HepG2 (cell line): ENCODE data around the gene RNF6. TPM values are rescaled to one million over a fixed set of nuclear protein-coding genes. Genes with fewer than 3 reads are reported as not detected.

Source experiments
- AKAP8 ChIP-seq: sonication (generic); formaldehyde crosslinking; IDR thresholded peaks from 2 replicates; pipeline ENCODE4 v1.5.1; 2020; ENCODE audit warnings: mild to moderate bottlenecking, missing genetic modification reagents
- FOXM1 ChIP-seq: sonication (generic); formaldehyde crosslinking; IDR thresholded peaks from 2 replicates; pipeline ENCODE4 v1.5.0; 2020; ENCODE audit warnings: missing genetic modification reagents
- RFX5 ChIP-seq: IDR thresholded peaks from 2 replicates; pipeline ENCODE4 v1.6.1; 2011; ENCODE audit warnings: low read depth, low read length, improper control_type of control experiment
- USF2 ChIP-seq, 2 experiments: sonication (generic) in 1 of 2; formaldehyde crosslinking in 1 of 2; IDR thresholded peaks; 2 replicates each; pipeline versions ENCODE4 v1.5.1 to v1.6.1; 2011 to 2020; ENCODE audit warnings: borderline replicate concordance in 1 of 2, low read depth in 1 of 2, low read length in 1 of 2, mild to moderate bottlenecking in 1 of 2, missing genetic modification reagents in 1 of 2, moderate library complexity in 1 of 2
- ZMYM3 ChIP-seq: sonication (generic); formaldehyde crosslinking; IDR thresholded peaks from 2 replicates; pipeline ENCODE4 v1.5.1; 2020; ENCODE audit warnings: mild to moderate bottlenecking, missing genetic modification reagents
- ZNF276 ChIP-seq: sonication (generic); formaldehyde crosslinking; IDR thresholded peaks from 2 replicates; pipeline ENCODE4 v1.4.0; 2020; ENCODE audit warnings: mild to moderate bottlenecking, low read depth, missing genetic modification reagents
- ZNF414 ChIP-seq: sonication (generic); formaldehyde crosslinking; IDR thresholded peaks from 2 replicates; pipeline ENCODE4 v1.5.0; 2020; ENCODE audit warnings: missing genetic modification reagents
- polyA plus RNA-seq, 8 experiments: library from polyadenylated mRNA; depleted of rRNA in 3 of 8; stranded (reverse) in 7 of 8; unstranded in 1 of 8; fragments of >200 nt; fragmentation: Illumina TruSeq in 4 of 8; extraction: Trizol in 4 of 8; gene quantifications; 2 replicates each; pipeline versions ENCODE4 v1.2.1 to v1.2.3, GENCODE V29; 2011 to 2016; ENCODE audit warnings: low read depth in 4 of 8, missing spikeins in 1 of 8, mixed read lengths in 1 of 8; ENCODE audit not compliant: insufficient read depth in 1 of 8
- total RNA-seq, 5 experiments: library from RNA; depleted of rRNA; stranded (reverse); fragments of >200 nt; fragmentation: Illumina TruSeq; extraction: Trizol; gene quantifications; 2 replicates each; pipeline ENCODE4 v1.2.3, GENCODE V29; 2016; ENCODE audit warnings: low read depth in 1 of 5
- TF ChIP-seq, protein P1 (sequence below), 2 experiments: fragments of 450-650 bp in 1 of 2; sonication (generic) in 1 of 2; formaldehyde crosslinking in 1 of 2; IDR thresholded peaks; 2 replicates each; pipeline versions ENCODE4 v1.6.1 to v1.8.0; 2016 to 2022; ENCODE audit warnings: antibody characterized with exemption in 1 of 2, mild to moderate bottlenecking in 1 of 2, missing genetic modification reagents in 1 of 2
- TF ChIP-seq, protein P2 (sequence below): sonication (generic); formaldehyde crosslinking; IDR thresholded peaks from 2 replicates; pipeline ENCODE4 v1.4.0; 2020; ENCODE audit warnings: missing genetic modification reagents, borderline replicate concordance

Gene RNF6
- total and polyA plus RNA-seq, 2 of the 13 experiments (the other 11 are each of a cell fraction or from before 2014, with no cell fraction given) = 14.6 to 36.8 TPM

GRCh38 chr13:26186118-26186870 lies 35.8 kb downstream of the RNF6 start (continued):
- TF ChIP-seq, protein P1, sequence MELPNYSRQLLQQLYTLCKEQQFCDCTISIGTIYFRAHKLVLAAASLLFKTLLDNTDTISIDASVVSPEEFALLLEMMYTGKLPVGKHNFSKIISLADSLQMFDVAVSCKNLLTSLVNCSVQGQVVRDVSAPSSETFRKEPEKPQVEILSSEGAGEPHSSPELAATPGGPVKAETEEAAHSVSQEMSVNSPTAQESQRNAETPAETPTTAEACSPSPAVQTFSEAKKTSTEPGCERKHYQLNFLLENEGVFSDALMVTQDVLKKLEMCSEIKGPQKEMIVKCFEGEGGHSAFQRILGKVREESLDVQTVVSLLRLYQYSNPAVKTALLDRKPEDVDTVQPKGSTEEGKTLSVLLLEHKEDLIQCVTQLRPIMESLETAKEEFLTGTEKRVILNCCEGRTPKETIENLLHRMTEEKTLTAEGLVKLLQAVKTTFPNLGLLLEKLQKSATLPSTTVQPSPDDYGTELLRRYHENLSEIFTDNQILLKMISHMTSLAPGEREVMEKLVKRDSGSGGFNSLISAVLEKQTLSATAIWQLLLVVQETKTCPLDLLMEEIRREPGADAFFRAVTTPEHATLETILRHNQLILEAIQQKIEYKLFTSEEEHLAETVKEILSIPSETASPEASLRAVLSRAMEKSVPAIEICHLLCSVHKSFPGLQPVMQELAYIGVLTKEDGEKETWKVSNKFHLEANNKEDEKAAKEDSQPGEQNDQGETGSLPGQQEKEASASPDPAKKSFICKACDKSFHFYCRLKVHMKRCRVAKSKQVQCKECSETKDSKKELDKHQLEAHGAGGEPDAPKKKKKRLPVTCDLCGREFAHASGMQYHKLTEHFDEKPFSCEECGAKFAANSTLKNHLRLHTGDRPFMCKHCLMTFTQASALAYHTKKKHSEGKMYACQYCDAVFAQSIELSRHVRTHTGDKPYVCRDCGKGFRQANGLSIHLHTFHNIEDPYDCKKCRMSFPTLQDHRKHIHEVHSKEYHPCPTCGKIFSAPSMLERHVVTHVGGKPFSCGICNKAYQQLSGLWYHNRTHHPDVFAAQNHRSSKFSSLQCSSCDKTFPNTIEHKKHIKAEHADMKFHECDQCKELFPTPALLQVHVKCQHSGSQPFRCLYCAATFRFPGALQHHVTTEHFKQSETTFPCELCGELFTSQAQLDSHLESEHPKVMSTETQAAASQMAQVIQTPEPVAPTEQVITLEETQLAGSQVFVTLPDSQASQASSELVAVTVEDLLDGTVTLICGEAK (IDR thresholded peaks at IDR 0.05) = no peak
- TF ChIP-seq, protein P1 (CRISPR knock-in tag; IDR thresholded peaks at IDR 0.05) = peak; percentile 93
- TF ChIP-seq ZNF414 (0 out of 2 replicates have a peak, but pooled peaks have one; percentile 27), FOXM1 (CRISPR knock-in tag) (no peak; the same call in 1 of the 2 replicates), AKAP8 (CRISPR knock-in tag) (peak; percentile 74; the same call in 1 of the 2 replicates), ZNF276 (CRISPR knock-in tag) (0 out of 2 replicates have a peak, but pooled peaks have one; percentile 34), RFX5 (no peak), USF2 (IDR thresholded peaks at IDR 0.05; ENCODE audit: low read depth, low read length) (peak; percentile 40; the same call in 1 of the 2 replicates), USF2 (CRISPR knock-in tag; IDR thresholded peaks at IDR 0.05; ENCODE audit: borderline replicate concordance) (peak; percentile 78; the same call in 1 of the 2 replicates), ZMYM3 (CRISPR knock-in tag) (peak; percentile 69)
- TF ChIP-seq, protein P2, sequence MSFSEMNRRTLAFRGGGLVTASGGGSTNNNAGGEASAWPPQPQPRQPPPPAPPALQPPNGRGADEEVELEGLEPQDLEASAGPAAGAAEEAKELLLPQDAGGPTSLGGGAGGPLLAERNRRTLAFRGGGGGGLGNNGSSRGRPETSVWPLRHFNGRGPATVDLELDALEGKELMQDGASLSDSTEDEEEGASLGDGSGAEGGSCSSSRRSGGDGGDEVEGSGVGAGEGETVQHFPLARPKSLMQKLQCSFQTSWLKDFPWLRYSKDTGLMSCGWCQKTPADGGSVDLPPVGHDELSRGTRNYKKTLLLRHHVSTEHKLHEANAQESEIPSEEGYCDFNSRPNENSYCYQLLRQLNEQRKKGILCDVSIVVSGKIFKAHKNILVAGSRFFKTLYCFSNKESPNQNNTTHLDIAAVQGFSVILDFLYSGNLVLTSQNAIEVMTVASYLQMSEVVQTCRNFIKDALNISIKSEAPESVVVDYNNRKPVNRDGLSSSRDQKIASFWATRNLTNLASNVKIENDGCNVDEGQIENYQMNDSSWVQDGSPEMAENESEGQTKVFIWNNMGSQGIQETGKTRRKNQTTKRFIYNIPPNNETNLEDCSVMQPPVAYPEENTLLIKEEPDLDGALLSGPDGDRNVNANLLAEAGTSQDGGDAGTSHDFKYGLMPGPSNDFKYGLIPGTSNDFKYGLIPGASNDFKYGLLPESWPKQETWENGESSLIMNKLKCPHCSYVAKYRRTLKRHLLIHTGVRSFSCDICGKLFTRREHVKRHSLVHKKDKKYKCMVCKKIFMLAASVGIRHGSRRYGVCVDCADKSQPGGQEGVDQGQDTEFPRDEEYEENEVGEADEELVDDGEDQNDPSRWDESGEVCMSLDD (CRISPR knock-in tag) = peak; percentile 69
